Naive thymus-derived CD4-positive, alpha-beta T cell (primary cell): ENCODE data around the gene GRIA3. TPM values are rescaled to one million over a fixed set of nuclear protein-coding genes. Genes with fewer than 3 reads are reported as not detected.

ENCODE experiments used
- ATAC-seq: fragments of 150-1000 bp; cut with Tn5 transposase; 2 replicates; pipeline ENCODE4 v1.10.0; 2021; ENCODE audit warnings: mild to moderate bottlenecking, moderate library complexity
- CTCF ChIA-PET: fragments of 350-600 bp; sonication (Branson Sonifier 250); formaldehyde crosslinking; loops from one replicate; lab custom pipeline; 2021; ENCODE audit warnings: antibody characterized with exemption; lab: Charles Lee
- POLR2A ChIA-PET: fragments of 350-600 bp; sonication (Branson Sonifier 250); formaldehyde crosslinking; loops from one replicate; lab custom pipeline; 2021; ENCODE audit warnings: antibody characterized with exemption, inconsistent platforms; lab: Charles Lee
- DNase-seq, 9 donors: peaks; one replicate each; pipeline versions ENCODE4 v3.0.0 to v3.0.0-alpha.2; 2020 to 2022; ENCODE audit warnings: mixed read lengths in 1 of 9
- H3K27ac ChIP-seq: one replicate; pipeline ENCODE4 v1.7.0; 2013; ENCODE audit warnings: mild to moderate bottlenecking, low read depth, low read length, moderate library complexity
- H3K27me3 ChIP-seq, 2 donors: one replicate each; pipeline ENCODE4 v1.7.0; 2013; ENCODE audit warnings: low read length in 2 of 2, mild to moderate bottlenecking in 2 of 2, moderate library complexity in 2 of 2; ENCODE audit not compliant: control insufficient read depth in 2 of 2, insufficient read depth in 2 of 2
- H3K36me3 ChIP-seq, 3 experiments: 1 replicate in 2 of 3; 2 replicates in 1 of 3; pipeline ENCODE4 v1.7.0; 2013; ENCODE audit warnings: low read length in 3 of 3, mild to moderate bottlenecking in 3 of 3, moderate library complexity in 1 of 3; ENCODE audit not compliant: insufficient read depth in 3 of 3, control insufficient read depth in 2 of 3
- H3K4me1 ChIP-seq, 2 donors: one replicate each; pipeline ENCODE4 v1.7.0; 2013; ENCODE audit warnings: low read length in 2 of 2, mild to moderate bottlenecking in 2 of 2, moderate library complexity in 1 of 2; ENCODE audit not compliant: control insufficient read depth in 2 of 2, insufficient read depth in 2 of 2
- H3K4me3 ChIP-seq: 2 replicates; pipeline ENCODE4 v1.7.0; 2013; ENCODE audit warnings: mild to moderate bottlenecking, low read length
- H3K9me3 ChIP-seq, 3 experiments: 1 replicate in 2 of 3; 2 replicates in 1 of 3; pipeline ENCODE4 v1.7.0; 2013; ENCODE audit warnings: low read length in 3 of 3; ENCODE audit not compliant: control insufficient read depth in 2 of 3
- H3K27ac Mint-ChIP-seq, 9 donors: one replicate each; pipeline ENCODE4 v1.8.0; 2020 to 2022; ENCODE audit warnings: mixed read lengths in 9 of 9, mild to moderate bottlenecking in 8 of 9, moderate library complexity in 5 of 9, inconsistent platforms in 2 of 9
- H3K27me3 Mint-ChIP-seq, 5 donors: one replicate each; pipeline ENCODE4 v1.8.0; 2021 to 2022; ENCODE audit warnings: mixed read lengths in 5 of 5, mild to moderate bottlenecking in 1 of 5
- H3K36me3 Mint-ChIP-seq, 5 donors: one replicate each; pipeline ENCODE4 v1.8.0; 2020 to 2022; ENCODE audit warnings: mixed read lengths in 5 of 5, mild to moderate bottlenecking in 3 of 5, inconsistent platforms in 1 of 5
- H3K4me1 Mint-ChIP-seq, 7 donors: one replicate each; pipeline ENCODE4 v1.8.0; 2020 to 2022; ENCODE audit warnings: mixed read lengths in 7 of 7, mild to moderate bottlenecking in 3 of 7, inconsistent platforms in 1 of 7
- H3K4me3 Mint-ChIP-seq, 10 donors: one replicate each; pipeline ENCODE4 v1.8.0; 2020 to 2022; ENCODE audit warnings: mild to moderate bottlenecking in 10 of 10, mixed read lengths in 10 of 10, moderate library complexity in 6 of 10, inconsistent platforms in 2 of 10
- H3K9me3 Mint-ChIP-seq, 11 donors: one replicate each; pipeline ENCODE4 v1.8.0; 2020 to 2022; ENCODE audit warnings: mixed read lengths in 11 of 11, mild to moderate bottlenecking in 4 of 11, inconsistent platforms in 1 of 11, moderate library complexity in 1 of 11
- intact Hi-C, 2 donors: fragments of 100-400 bp; cut with micrococcal nuclease; formaldehyde crosslinking; loops; one replicate each; pipeline ENCODE4 v1.15.1; 2023
- polyA plus RNA-seq, 2 donors: library from polyadenylated mRNA; unstranded; fragments of 300-500 nt; fragmentation: Illumina TruSeq; gene quantifications; one replicate each; pipeline ENCODE4 v1.2.3, GENCODE V29; 2021
- total RNA-seq, 6 experiments: library from RNA in 5 of 6; stranded (reverse) in 5 of 6; gene quantifications; 1 replicate in 5 of 6; 2 replicates in 1 of 6; pipeline ENCODE4 v1.2.3 and lab custom pipeline; 2021 to 2026

The GRIA3 gene
- total and polyA plus RNA-seq, 7 experiments from 2014 or later = not detected

- H3K27ac ChIP-seq = no peak overlapping the region
- no peak for DNase-seq
- intact Hi-C loops = no loop called here
- H3K27me3 ChIP-seq = no peaks in the 10 kb centered on the region
- Mint-ChIP-seq H3K4me1 (no peaks in the 10 kb centered on the region), H3K27ac (no peak overlapping the region), H3K9me3 (peaks cover 0 to 6% (median 0%) of the 10 kb centered on the region in 11 donors), H3K4me3 (no peak overlapping the region), H3K27me3 (peaks cover 0 to 7% (median 0%) of the 10 kb centered on the region in 5 donors), H3K36me3 (no peaks in the 10 kb centered on the region)
- no peak for ATAC-seq
- H3K36me3 ChIP-seq = no peaks in the 10 kb centered on the region
- no peaks in the 10 kb centered on the region for H3K9me3 ChIP-seq
- H3K4me3 ChIP-seq = no peak overlapping the region
- H3K4me1 ChIP-seq = no peaks in the 10 kb centered on the region
- CTCF ChIA-PET = no interaction called here
- POLR2A ChIA-PET = no interaction called here
Measured at GRCh38 chrX:123260920-123261418, 76.9 kb downstream of the GRIA3 start.

DNA sequence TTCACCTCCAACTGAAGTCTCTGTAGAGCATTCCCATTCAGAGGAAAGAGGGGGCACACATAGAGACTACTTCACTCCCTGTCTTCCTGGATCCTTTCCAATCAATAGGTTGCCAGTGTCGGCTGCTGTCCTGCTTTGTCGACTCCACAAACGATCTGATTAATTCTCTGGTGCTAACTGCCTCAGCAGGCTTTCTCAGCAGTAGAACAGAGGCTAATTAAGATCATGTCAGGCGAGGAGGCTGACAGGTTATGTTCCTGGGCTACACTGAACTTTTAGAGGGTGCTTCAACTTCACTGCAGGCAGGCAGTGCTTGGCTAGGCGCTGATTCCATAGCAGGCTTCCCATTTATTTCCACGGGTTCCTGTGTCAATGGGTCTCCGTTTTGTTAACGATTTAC is 79.2 kb downstream of the GRIA3 start:
- Mint-ChIP-seq H3K36me3 (peaks cover 0 to 5% (median 0%) of the 10 kb centered on the region in 5 donors), H3K27ac (no peak overlapping the region), H3K9me3 (no peaks in the 10 kb centered on the region), H3K4me1 (no peaks in the 10 kb centered on the region), H3K4me3 (no peak overlapping the region), H3K27me3 (peaks cover 0 to 4% (median 0%) of the 10 kb centered on the region in 5 donors)
- CTCF ChIA-PET = no interaction called here
- intact Hi-C loops = no loop called here
- no peak overlapping the region for H3K27ac ChIP-seq
- H3K4me3 ChIP-seq = no peak overlapping the region
- no peak for ATAC-seq
- H3K36me3 ChIP-seq = no peaks in the 10 kb centered on the region
- no peaks in the 10 kb centered on the region for H3K27me3 ChIP-seq
- H3K4me1 ChIP-seq = no peaks in the 10 kb centered on the region
- no peaks in the 10 kb centered on the region for H3K9me3 ChIP-seq
- no peak for DNase-seq
- POLR2A ChIA-PET = no interaction called here

- ATAC-seq = no peak
- peaks cover 0 to 4% (median 0%) of the 10 kb centered on the region in 5 donors for H3K27me3 Mint-ChIP-seq
Measured at GRCh38 chrX:123263747-123264146, 79.7 kb downstream of the GRIA3 start.

GRCh38 chrX:123267220-123267619 is 83.1 kb downstream of the GRIA3 start:
- H3K4me3 ChIP-seq = no peak overlapping the region
- H3K4me1 Mint-ChIP-seq = no peaks in the 10 kb centered on the region
- no peak for DNase-seq
- H3K9me3 Mint-ChIP-seq = no peaks in the 10 kb centered on the region
- H3K36me3 ChIP-seq = no peaks in the 10 kb centered on the region
- intact Hi-C loops = no loop called here
- peaks cover 0 to 4% (median 0%) of the 10 kb centered on the region in 5 donors for H3K27me3 Mint-ChIP-seq
- H3K9me3 ChIP-seq = no peaks in the 10 kb centered on the region
- H3K4me3 Mint-ChIP-seq = no peak overlapping the region
- H3K27me3 ChIP-seq = no peaks in the 10 kb centered on the region
- H3K27ac ChIP-seq = no peak overlapping the region
- H3K27ac Mint-ChIP-seq = no peak overlapping the region
- POLR2A ChIA-PET = no interaction called here
- H3K36me3 Mint-ChIP-seq = peaks cover 0 to 5% (median 0%) of the 10 kb centered on the region in 5 donors
- CTCF ChIA-PET = no interaction called here
- ATAC-seq = no peak
- H3K4me1 ChIP-seq = no peaks in the 10 kb centered on the region

More at GRCh38 chrX:123263747-123264146, 79.7 kb downstream of the GRIA3 start:
- Histone ChIP-seq H3K27me3 (no peaks in the 10 kb centered on the region), H3K4me1 (no peaks in the 10 kb centered on the region), H3K27ac (no peak overlapping the region), H3K4me3 (no peak overlapping the region), H3K36me3 (no peaks in the 10 kb centered on the region), H3K9me3 (no peaks in the 10 kb centered on the region)
- ChIA-PET CTCF (no interaction called here), POLR2A (no interaction called here)
- Mint-ChIP-seq H3K36me3 (peaks cover 0 to 5% (median 0%) of the 10 kb centered on the region in 5 donors), H3K27ac (no peak overlapping the region), H3K9me3 (no peaks in the 10 kb centered on the region), H3K4me3 (no peak overlapping the region), H3K4me1 (no peaks in the 10 kb centered on the region)
- no peak for DNase-seq
- intact Hi-C loops = no loop called here

GRCh38 chrX:123271902-123272301 is 87.8 kb downstream of the GRIA3 start:
- ChIA-PET CTCF (no interaction called here), POLR2A (no interaction called here)
- Mint-ChIP-seq H3K4me1 (no peaks in the 10 kb centered on the region), H3K9me3 (no peaks in the 10 kb centered on the region), H3K4me3 (no peak overlapping the region), H3K27ac (no peak overlapping the region), H3K36me3 (no peaks in the 10 kb centered on the region), H3K27me3 (peaks cover 0 to 8% (median 0%) of the 10 kb centered on the region in 5 donors)
- Histone ChIP-seq H3K36me3 (no peaks in the 10 kb centered on the region), H3K27me3 (no peaks in the 10 kb centered on the region), H3K4me3 (no peak overlapping the region), H3K4me1 (no peaks in the 10 kb centered on the region), H3K9me3 (no peaks in the 10 kb centered on the region), H3K27ac (no peak overlapping the region)
- DNase-seq = no peak
- intact Hi-C loops = no loop called here
- no peak for ATAC-seq

DNA sequence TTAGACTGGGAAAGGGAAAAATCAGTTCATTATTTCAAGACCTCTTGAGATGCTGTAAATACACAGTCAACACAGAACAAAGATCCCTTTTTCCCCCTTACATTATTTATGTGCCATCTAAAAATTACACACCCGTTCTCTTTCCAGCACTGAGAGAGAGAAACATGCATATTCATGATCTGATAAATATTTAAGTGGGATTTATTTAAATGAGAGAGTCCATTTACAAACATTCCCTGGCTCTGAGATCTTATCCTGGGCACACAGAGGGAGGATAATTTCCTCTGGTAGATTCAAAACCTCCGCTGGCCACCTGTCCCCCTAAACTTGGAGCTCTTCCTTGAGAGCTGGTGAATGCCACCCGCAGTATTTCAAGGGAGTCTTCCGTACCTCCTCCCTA is 88.6 kb downstream of the GRIA3 start:
- ChIA-PET POLR2A (no interaction called here), CTCF (no interaction called here)
- no peaks in the 10 kb centered on the region for H3K4me1 Mint-ChIP-seq
- H3K4me3 Mint-ChIP-seq = no peak overlapping the region
- DNase-seq (no peak), ATAC-seq (no peak)
- Histone ChIP-seq H3K4me3 (no peak overlapping the region), H3K27ac (no peak overlapping the region), H3K4me1 (no peaks in the 10 kb centered on the region), H3K9me3 (no peaks in the 10 kb centered on the region), H3K27me3 (no peaks in the 10 kb centered on the region), H3K36me3 (no peaks in the 10 kb centered on the region)
- H3K27ac Mint-ChIP-seq = no peak overlapping the region
- peaks cover 0 to 6% (median 0%) of the 10 kb centered on the region in 5 donors for H3K27me3 Mint-ChIP-seq
- no peaks in the 10 kb centered on the region for H3K36me3 Mint-ChIP-seq
- no peaks in the 10 kb centered on the region for H3K9me3 Mint-ChIP-seq
- intact Hi-C loops = no loop called here

DNA sequence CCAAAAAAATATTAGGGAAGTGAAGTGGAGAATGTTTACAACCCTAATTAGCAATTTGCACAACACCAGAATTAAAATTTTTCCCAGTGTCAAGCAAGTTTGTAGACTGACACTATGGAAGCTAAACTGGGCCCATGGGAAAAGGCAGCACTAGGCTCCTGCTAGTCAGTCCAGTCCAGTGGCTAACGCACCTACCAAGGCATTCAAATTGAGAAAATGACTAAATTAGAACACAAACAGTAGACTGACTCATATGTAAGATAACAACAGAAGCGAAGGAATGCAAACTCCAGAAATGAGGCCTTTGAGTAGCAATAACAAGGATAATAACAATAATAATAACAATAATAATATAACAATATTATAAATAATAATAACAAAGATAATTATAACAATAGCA is 90.7 kb downstream of the GRIA3 start:
- ChIA-PET POLR2A (no interaction called here), CTCF (no interaction called here)
- intact Hi-C loops = no loop called here
- no peaks in the 10 kb centered on the region for H3K4me1 ChIP-seq
- ATAC-seq = no peak
- H3K4me3 Mint-ChIP-seq = no peak overlapping the region
- no peaks in the 10 kb centered on the region for H3K9me3 Mint-ChIP-seq
- H3K27me3 Mint-ChIP-seq = peaks cover 0 to 4% (median 0%) of the 10 kb centered on the region in 5 donors
- H3K4me3 ChIP-seq = no peak overlapping the region
- no peaks in the 10 kb centered on the region for H3K4me1 Mint-ChIP-seq
- no peak overlapping the region for H3K27ac ChIP-seq
- no peaks in the 10 kb centered on the region for H3K36me3 ChIP-seq
- DNase-seq = no peak
- no peaks in the 10 kb centered on the region for H3K36me3 Mint-ChIP-seq
- H3K27me3 ChIP-seq = no peaks in the 10 kb centered on the region
- H3K9me3 ChIP-seq = no peaks in the 10 kb centered on the region
- H3K27ac Mint-ChIP-seq = no peak overlapping the region
